PC-3 (cell line): Measurements from ENCODE around the gene SNX32.

ENCODE experiments used
- EZH2 ChIP-seq: fragments of 300-600 bp; sonication (generic); IDR thresholded peaks from one replicate; pipeline ENCODE4 v1.6.1; 2017; ENCODE audit warnings: antibody characterized with exemption, mild to moderate bottlenecking, low read length; ENCODE audit not compliant: unreplicated experiment
- EZH2phosphoT487 ChIP-seq: fragments of 300-600 bp; sonication (generic); IDR thresholded peaks from 2 replicates; pipeline ENCODE4 v1.6.1; 2018; ENCODE audit warnings: mild to moderate bottlenecking, antibody characterized with exemption, low read length, borderline replicate concordance
- TF ChIP-seq, protein P1 (sequence below): fragments of 300-600 bp; sonication (generic); conservative IDR thresholded peaks from 2 replicates; pipeline ENCODE4 v1.5.1; 2017; ENCODE audit warnings: antibody characterized with exemption, low read depth, mild to moderate bottlenecking, low read length

DNA sequence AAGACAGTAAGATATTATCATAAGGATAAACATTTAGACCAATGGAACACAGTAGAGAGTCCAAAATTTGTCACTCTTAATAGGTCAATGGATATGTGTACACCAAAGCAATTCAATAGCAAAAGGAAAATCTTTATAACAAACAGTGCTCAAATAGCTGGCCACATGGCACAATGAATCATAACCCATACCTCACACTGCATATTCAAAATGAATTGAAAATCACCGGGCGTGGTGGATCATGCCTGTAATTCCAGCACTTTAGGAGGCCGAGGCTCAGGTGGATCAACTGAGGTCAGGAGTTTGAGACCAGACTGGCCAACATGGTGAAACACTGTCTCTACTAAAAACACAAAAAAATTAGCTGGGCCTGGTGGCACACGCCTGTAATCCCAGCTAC, 8.4 kb downstream of the SNX32 start:
- TF ChIP-seq, protein P1, sequence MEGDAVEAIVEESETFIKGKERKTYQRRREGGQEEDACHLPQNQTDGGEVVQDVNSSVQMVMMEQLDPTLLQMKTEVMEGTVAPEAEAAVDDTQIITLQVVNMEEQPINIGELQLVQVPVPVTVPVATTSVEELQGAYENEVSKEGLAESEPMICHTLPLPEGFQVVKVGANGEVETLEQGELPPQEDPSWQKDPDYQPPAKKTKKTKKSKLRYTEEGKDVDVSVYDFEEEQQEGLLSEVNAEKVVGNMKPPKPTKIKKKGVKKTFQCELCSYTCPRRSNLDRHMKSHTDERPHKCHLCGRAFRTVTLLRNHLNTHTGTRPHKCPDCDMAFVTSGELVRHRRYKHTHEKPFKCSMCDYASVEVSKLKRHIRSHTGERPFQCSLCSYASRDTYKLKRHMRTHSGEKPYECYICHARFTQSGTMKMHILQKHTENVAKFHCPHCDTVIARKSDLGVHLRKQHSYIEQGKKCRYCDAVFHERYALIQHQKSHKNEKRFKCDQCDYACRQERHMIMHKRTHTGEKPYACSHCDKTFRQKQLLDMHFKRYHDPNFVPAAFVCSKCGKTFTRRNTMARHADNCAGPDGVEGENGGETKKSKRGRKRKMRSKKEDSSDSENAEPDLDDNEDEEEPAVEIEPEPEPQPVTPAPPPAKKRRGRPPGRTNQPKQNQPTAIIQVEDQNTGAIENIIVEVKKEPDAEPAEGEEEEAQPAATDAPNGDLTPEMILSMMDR: no peak
- no peak for TF ChIP-seq EZH2
- no peak for TF ChIP-seq EZH2phosphoT487
